Esophagus squamous epithelium (tissue), 5 donors: Measurements from ENCODE around the gene PTPRT. TPM values are rescaled to one million over a fixed set of nuclear protein-coding genes. Genes with fewer than 3 reads are reported as not detected.

Experiments
- DNase-seq: peaks from one replicate; lab custom pipeline; 2025; lab: John Stamatoyannopoulos, UW
- H3K27ac ChIP-seq, 4 donors: fragments of 200-600 bp; sonication (generic); one replicate each; pipeline ENCODE4 v1.5.1; 2016 to 2019; ENCODE audit warnings: mild to moderate bottlenecking in 1 of 4
- H3K27me3 ChIP-seq, 4 donors: fragments of 200-600 bp; sonication (generic); 1 replicate in 3 of 4; 2 replicates in 1 of 4; pipeline versions ENCODE4 v1.5.1 to v1.6.0; 2017 to 2021; ENCODE audit warnings: antibody characterized with exemption in 1 of 4
- H3K36me3 ChIP-seq, 3 donors: fragments of 200-600 bp; sonication (generic); one replicate each; pipeline ENCODE4 v1.5.1; 2016 to 2019
- H3K4me1 ChIP-seq, 3 donors: fragments of 200-600 bp; sonication (generic); one replicate each; pipeline ENCODE4 v1.5.1; 2017 to 2019
- H3K4me3 ChIP-seq, 4 donors: fragments of 200-600 bp; sonication (generic); 1 replicate in 3 of 4; 2 replicates in 1 of 4; pipeline ENCODE4 v1.5.1; 2016 to 2019; ENCODE audit warnings: mild to moderate bottlenecking in 2 of 4, moderate library complexity in 1 of 4
- H3K9me3 ChIP-seq, 3 donors: fragments of 200-600 bp; sonication (generic); one replicate each; pipeline ENCODE4 v1.5.1; 2016 to 2019
- CTCF ChIP-seq, 6 experiments: fragments of 450-650 bp in 4 of 6; fragments of 200-600 bp in 2 of 6; sonication (generic) in 2 of 6; IDR thresholded peaks; one replicate each; pipeline ENCODE4 v1.5.1; 2016 to 2019; ENCODE audit warnings: antibody characterized with exemption in 6 of 6, mild to moderate bottlenecking in 4 of 6, moderate library complexity in 4 of 6
- POLR2A ChIP-seq, 4 donors: fragments of 450-650 bp; IDR thresholded peaks; one replicate each; pipeline ENCODE4 v1.6.1; 2017; ENCODE audit warnings: antibody characterized with exemption in 4 of 4, mild to moderate bottlenecking in 4 of 4, moderate library complexity in 3 of 4
- WGBS, 2 donors: methylation state at CpG; one replicate each; pipeline ENCODE4 v1.1.5; 2018; 5-methylcytosine and 5-hydroxymethylcytosine counted together
- intact Hi-C: fragments of 100-400 bp; cut with DNase I; formaldehyde crosslinking; loops from one replicate; pipeline ENCODE4 v1.15.0; 2022
- total RNA-seq, 4 donors: library from RNA; depleted of rRNA; stranded (reverse); fragments of >200 nt; gene quantifications; one replicate each; pipeline ENCODE4 v1.1.0, GENCODE V29; 2016
- donor health status: DM: yes; HTN: yes; CAD: no.

The PTPRT gene
- total RNA-seq, 4 donors from 2014 or later: under 0.01 to 0.06 TPM; not detected in 2

GRCh38 chr20:43140726-43141125 lies 49.0 kb downstream of the PTPRT start:
- Histone ChIP-seq H3K36me3 (no peaks in the 10 kb centered on the region), H3K4me1 (no peaks in the 10 kb centered on the region), H3K9me3 (no peaks in the 10 kb centered on the region), H3K4me3 (no peak overlapping the region), H3K27me3 (peaks cover 0 to 6% (median 0%) of the 10 kb centered on the region in 4 donors), H3K27ac (no peak overlapping the region)
- DNase-seq: no peak
- TF ChIP-seq POLR2A (IDR thresholded peaks at IDR 0.05): no peak
- TF ChIP-seq CTCF (IDR thresholded peaks at IDR 0.05): no peak
- WGBS, 2 donors: 33 to 52% methylated on average over 2 of the region's 2 CpGs
- intact Hi-C loops: no loop called here

- Histone ChIP-seq H3K27me3 (no peaks in the 10 kb centered on the region), H3K9me3 (no peaks in the 10 kb centered on the region), H3K36me3 (no peaks in the 10 kb centered on the region), H3K4me3 (no peak overlapping the region), H3K4me1 (no peaks in the 10 kb centered on the region), H3K27ac (no peak overlapping the region)
- TF ChIP-seq POLR2A (IDR thresholded peaks at IDR 0.05) (no peak), CTCF (IDR thresholded peaks at IDR 0.05) (no peak)
- DNase-seq: no peak
- intact Hi-C loops: no loop called here
- WGBS, 2 donors: 70 to 81% methylated on average over 11 to 12 of the region's 17 CpGs
Measured at GRCh38 chr20:43138061-43138770, 51.5 kb downstream of the PTPRT start.

- 50 to 75% methylated on average over 1 of the region's 1 CpG for WGBS, 2 donors
- Histone ChIP-seq H3K27ac (no peak overlapping the region), H3K4me3 (no peak overlapping the region), H3K9me3 (no peaks in the 10 kb centered on the region), H3K36me3 (no peaks in the 10 kb centered on the region), H3K27me3 (no peaks in the 10 kb centered on the region), H3K4me1 (no peaks in the 10 kb centered on the region)
- no peak for DNase-seq
- intact Hi-C loops: no loop called here
- no peak for TF ChIP-seq POLR2A (IDR thresholded peaks at IDR 0.05)
- TF ChIP-seq CTCF (IDR thresholded peaks at IDR 0.05): no peak
Measured at GRCh38 chr20:43137160-43137559, 52.5 kb downstream of the PTPRT start.

GRCh38 chr20:43124241-43124640 lies 65.5 kb downstream of the PTPRT start:
- no peak for TF ChIP-seq CTCF (IDR thresholded peaks at IDR 0.05)
- no peak for TF ChIP-seq POLR2A (IDR thresholded peaks at IDR 0.05)
- intact Hi-C loops: no loop called here
- Histone ChIP-seq H3K4me3 (no peak overlapping the region), H3K27ac (no peak overlapping the region), H3K9me3 (no peaks in the 10 kb centered on the region), H3K4me1 (no peaks in the 10 kb centered on the region), H3K36me3 (no peaks in the 10 kb centered on the region), H3K27me3 (no peaks in the 10 kb centered on the region)
- 51 to 60% methylated on average over 5 of the region's 5 CpGs for WGBS, 2 donors
- no peak for DNase-seq

- H3K27ac ChIP-seq: no peak overlapping the region
Measured at GRCh38 chr20:43123180-43123579, 66.5 kb downstream of the PTPRT start.

More at GRCh38 chr20:43123180-43123579, 66.5 kb downstream of the PTPRT start:
- intact Hi-C loops: no loop called here
- H3K4me1 ChIP-seq: no peaks in the 10 kb centered on the region
- no peak overlapping the region for H3K4me3 ChIP-seq
- DNase-seq: no peak
- no peaks in the 10 kb centered on the region for H3K27me3 ChIP-seq
- 49 to 57% methylated on average over 2 of the region's 2 CpGs for WGBS, 2 donors
- TF ChIP-seq CTCF (IDR thresholded peaks at IDR 0.05): no peak
- no peak for TF ChIP-seq POLR2A (IDR thresholded peaks at IDR 0.05)
- no peaks in the 10 kb centered on the region for H3K36me3 ChIP-seq
- H3K9me3 ChIP-seq: no peaks in the 10 kb centered on the region
